GM18907 (cell line): Measurements from ENCODE around the gene PREX1.
"Not testable (repeated sequence)": the region's sequence is repeated elsewhere in the genome, so short reads cannot be mapped to it uniquely, and the experiment has no call there.

Experiments used
- ATAC-seq: cut with Tn5 transposase; IDR thresholded peaks from one replicate; pipeline ENCODE4 v1.9.1; 2021; ENCODE audit warnings: mild to moderate bottlenecking, moderate library complexity; ENCODE audit not compliant: unreplicated experiment

Gene PREX1

DNA sequence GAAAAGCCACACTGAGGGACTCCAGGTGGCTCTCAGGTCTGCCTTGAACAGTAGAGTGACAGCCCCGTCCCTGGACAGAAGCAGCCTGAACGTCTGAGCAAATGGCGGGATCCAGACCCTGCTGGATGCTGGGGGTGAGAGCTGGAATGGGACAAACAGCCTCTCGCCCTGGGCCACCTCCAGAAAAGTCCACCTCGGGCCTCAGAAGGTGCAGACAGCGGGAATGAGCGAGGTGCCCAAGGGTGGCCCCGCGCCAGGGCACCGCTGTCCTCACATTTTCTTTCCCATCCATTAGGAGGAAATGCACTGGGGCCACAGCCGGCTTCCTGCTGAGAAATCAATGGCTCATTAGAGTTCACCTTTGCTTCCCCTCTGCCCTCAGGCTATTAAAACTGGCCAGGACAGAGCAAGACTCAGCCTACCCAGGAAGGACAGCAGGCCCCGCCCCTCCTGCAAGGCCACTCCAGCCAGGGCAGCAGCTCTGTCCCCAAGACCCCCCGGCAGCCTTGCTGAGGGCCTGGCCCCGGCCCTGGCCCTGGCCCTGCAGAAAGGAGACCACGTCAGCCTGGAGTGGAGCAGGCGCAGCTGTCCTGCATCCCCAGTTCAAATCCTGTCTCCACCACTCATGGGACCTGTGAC, 229.4 kb downstream of the PREX1 start:
- ATAC-seq = not testable (repeated sequence)

DNA sequence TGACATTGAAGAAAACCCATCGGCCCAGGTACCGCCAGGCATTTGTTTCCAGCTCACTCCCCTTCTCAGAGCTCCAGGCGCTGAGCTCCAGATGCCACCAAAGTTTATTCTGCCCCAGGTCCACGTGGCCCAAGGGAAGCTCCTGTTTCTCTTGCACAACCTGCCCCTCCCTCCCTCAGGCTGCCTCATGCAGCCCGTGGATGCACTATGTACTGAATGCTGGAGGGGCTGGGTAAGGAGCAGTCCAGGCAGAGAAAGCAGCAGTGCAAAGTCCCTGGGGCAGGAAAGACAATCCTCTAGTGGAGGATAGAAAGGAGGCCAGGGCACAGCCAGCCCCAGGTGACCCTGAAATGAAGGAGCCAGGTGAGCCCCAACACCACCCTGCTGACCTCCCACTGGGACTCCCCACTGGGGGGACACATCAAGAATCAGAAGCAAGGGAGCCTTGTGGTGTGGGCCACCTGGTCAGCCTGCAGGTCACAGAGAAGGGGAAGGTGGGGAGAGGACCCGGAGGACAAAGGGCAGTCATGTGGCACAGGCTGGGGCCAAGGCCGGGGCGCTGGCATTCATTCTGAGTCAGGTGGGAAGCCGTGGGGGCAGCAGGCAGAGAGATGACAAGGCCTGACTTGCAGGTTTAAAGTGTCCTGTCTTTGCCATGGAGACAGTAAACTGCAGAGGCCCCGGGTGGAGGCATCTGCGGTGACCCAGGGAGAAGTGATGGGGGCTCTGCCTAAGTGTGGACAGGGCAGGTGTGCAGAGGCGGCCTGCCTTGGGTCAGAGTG, 230.1 kb downstream of the PREX1 start:
- no peak for ATAC-seq

GRCh38 chr20:48596334-48596898, 231.4 kb downstream of the PREX1 start:
- no peak for ATAC-seq

DNA sequence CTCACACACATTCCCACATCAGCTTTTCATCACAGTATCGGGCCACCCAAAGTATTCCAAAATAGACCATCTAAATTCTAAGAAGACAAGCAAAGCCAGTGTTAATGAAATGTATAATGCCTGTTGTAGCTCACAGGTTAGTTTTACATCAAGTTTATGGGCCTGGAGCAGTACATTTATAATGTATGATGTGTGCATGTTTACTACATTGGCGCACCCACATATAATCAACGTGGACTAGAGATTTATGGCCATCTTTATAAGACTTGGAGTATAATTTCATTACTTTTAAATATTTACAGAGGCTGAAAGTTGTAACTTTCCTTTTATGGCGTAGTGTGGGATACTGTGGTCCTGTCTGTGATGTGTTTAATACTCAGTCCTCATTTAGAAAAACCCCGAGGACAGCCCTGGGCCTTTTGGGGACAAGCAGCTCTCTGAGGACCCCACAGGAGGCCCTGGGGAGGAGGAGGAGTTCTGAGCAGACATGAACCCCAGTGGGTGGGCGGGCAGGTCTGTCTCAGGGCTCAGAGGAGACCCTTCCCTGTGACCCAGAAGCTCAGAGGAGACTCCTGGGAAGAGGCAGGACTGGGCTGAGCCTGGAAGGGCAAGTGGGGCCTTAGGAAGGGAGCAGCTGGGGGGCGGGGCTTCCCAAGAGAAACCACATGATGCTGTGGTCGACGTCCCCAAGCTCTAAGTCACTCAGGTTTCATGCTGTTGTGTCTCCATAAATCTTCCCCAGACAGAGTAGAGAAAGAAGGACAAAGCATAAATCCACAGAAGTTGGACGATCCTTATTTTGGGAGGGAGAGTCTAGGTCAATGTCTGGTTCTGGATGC, 232.1 kb downstream of the PREX1 start:
- no peak for ATAC-seq

DNA sequence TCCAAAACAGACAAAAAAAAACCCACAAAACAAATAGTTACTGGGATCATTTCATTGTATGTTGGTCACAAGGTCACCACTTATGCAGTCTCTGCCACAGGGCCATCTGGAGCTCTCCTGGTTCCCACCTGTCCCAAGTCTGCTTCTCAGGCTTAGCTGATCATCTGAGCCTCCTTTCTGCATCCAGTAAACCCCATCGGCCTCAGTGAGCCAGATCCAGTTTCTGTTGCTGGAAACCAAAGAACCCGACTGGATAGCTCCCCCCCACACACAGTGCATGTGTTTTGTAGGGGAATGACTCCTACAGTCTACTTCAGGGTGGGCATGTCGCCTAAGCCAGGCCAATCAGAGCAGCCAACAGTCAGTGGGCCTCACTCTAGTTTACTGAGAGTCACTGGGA, 233.3 kb downstream of the PREX1 start:
- ATAC-seq = no peak

GRCh38 chr20:48592107-48592940, 235.5 kb downstream of the PREX1 start:
- ATAC-seq = no peak

DNA sequence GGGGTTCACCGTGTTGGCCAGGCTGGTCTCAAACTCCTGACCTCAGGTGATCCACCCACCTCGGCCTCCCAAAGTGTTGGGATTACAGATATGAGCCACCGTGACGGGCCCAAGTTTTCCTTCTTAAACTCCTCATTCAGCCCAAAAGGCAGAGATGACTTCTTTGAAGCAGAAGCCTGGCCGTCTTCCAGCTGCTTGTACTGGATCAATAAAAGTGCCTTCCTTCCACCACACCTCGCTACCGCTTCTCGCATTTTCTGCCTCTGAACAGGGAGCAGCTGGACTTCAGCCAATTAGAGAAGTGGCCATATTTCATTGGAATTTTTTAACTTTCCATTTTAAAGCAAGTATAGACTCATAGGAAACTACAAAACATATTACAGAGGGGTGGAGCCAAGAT, 241.1 kb downstream of the PREX1 start:
- no peak for ATAC-seq

- ATAC-seq = no peak
Observed at GRCh38 chr20:48585061-48585870, 242.5 kb downstream of the PREX1 start.

- no peak for ATAC-seq
Observed at GRCh38 chr20:48584391-48585060, 243.3 kb downstream of the PREX1 start.

GRCh38 chr20:48583801-48584200, 244.0 kb downstream of the PREX1 start:
- ATAC-seq = no peak

DNA sequence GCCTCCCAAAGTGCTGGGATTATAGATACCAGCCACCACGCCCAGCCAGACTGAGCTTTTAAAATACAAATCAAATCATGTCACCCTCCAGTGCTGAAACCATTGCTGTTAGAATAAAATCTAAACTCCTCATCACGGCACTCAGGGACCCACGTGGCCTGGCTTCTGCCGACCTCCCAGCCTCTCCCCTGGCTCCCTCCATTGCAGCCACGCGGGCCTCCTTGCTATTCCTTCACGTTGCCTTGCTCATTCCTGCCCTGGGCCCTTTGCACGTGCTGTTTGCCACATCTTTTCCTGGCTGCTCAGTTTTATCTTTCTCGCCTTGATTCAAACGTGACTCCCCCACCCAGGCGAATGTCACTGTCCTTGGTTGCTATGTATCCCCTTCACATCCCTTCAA, 244.6 kb downstream of the PREX1 start:
- no peak for ATAC-seq

DNA sequence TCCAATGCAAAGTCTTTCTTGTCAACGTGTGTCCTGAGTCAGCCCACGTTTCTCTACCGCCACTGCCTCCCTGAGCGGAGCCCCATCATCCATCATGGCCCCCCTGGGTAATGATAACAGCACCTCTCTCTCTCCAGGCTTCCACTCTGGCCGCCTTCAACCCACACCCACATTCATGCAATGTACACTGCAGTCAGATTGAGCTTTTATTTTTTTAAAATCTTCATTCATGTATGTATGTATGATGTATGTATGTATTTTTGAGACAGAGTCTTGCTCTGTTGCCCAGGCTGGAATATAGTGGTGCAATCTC, 245.2 kb downstream of the PREX1 start:
- ATAC-seq = no peak

- ATAC-seq = no peak
Observed at GRCh38 chr20:48581167-48581566, 246.6 kb downstream of the PREX1 start.

- ATAC-seq = no peak
Observed at GRCh38 chr20:48578397-48579098, 249.3 kb downstream of the PREX1 start.

DNA sequence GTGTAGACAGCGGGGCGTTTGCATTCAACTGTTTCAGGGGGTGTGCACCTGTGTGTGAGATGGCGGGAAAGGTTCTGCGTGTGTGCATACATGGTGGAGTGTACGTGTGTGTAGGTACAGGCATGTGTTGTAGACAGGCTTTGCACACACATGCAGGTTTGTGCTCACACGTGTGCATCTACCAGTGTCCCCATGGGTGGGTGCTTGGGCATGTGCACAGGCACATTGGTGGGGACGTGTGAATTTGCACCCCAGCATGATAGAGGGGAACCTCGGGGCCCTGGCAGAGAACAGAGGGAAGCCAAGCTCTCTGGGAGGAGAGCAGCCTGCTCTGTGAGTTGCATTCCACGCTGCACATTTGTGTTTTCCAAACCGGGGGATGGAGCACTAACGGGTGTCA, 250.2 kb downstream of the PREX1 start:
- no peak for ATAC-seq

DNA sequence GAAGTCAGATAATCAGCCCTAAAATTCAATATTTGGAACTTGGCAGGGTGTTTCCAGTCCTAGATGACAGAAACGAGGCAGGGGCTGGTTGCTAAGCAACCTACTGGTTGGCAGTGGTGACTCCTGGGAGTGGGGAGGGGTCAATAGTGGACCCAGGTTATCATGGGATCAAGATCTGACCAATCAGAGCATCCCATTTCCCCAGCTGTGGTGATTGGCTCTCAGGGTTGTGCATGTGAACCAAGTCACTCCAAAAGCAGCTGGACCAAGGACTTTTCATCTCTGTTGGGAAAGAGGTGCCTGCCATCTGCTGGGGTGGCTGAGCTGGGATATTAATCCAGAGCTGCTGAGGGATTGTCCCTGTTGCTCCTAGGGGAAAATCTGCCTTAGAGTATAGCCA, 253.4 kb downstream of the PREX1 start:
- ATAC-seq = no peak
